H1 (cell line): ENCODE data around the gene NASP. TPM values are rescaled to one million over a fixed set of nuclear protein-coding genes. Genes with fewer than 3 reads are reported as not detected.

Experiments used
- CTCF ChIA-PET: fragments of 300-600 bp; sonication (Branson Sonifier 250); formaldehyde crosslinking; loops from one replicate; lab custom pipeline; 2021; ENCODE audit not compliant: partially characterized antibody; lab: Charles Lee
- POLR2A ChIA-PET: fragments of 300-600 bp; sonication (Branson Sonifier 250); formaldehyde crosslinking; loops from one replicate; lab custom pipeline; 2021; ENCODE audit warnings: inconsistent platforms; ENCODE audit not compliant: partially characterized antibody; lab: Charles Lee
- DNase-seq, 2 experiments: peaks; one replicate each; pipeline versions ENCODE4 v3.0.0 to v3.0.0-alpha.2; 2010 to 2022; ENCODE audit warnings: low spot score in 2 of 2, low read depth in 1 of 2, mixed read lengths in 1 of 2
- FAIRE-seq: peaks from 2 replicates; lab custom pipeline; 2011; peaks lifted over from hg19 to GRCh38; lab: Jason Lieb, UNC
- H2AFZ ChIP-seq: 2 replicates; pipeline ENCODE4 v1.8.1; 2012; ENCODE audit warnings: low read length, inconsistent platforms
- H2AK5ac ChIP-seq: 2 replicates; pipeline ENCODE4 v1.6.1; 2013; ENCODE audit warnings: low read depth, low read length
- H2BK120ac ChIP-seq: replicated peaks from 2 replicates; pipeline ENCODE3; 2013; ENCODE audit warnings: low read depth, low read length, inconsistent platforms
- H2BK12ac ChIP-seq: 2 replicates; pipeline ENCODE4 v1.6.1; 2013; ENCODE audit warnings: low read depth, low read length
- H2BK15ac ChIP-seq: 2 replicates; pipeline ENCODE4 v1.6.1; 2013; ENCODE audit warnings: low read length
- H2BK20ac ChIP-seq: 2 replicates; pipeline ENCODE4 v1.6.1; 2013; ENCODE audit warnings: low read length
- H2BK5ac ChIP-seq: 2 replicates; pipeline ENCODE4 v1.6.1; 2013; ENCODE audit warnings: low read depth, low read length
- H3K14ac ChIP-seq: 2 replicates; pipeline ENCODE4 v1.6.1; 2013; ENCODE audit warnings: inconsistent platforms; ENCODE audit not compliant: insufficient read length
- H3K18ac ChIP-seq: 2 replicates; pipeline ENCODE4 v1.6.1; 2013; ENCODE audit warnings: low read length; ENCODE audit errors: extremely low read depth
- H3K23ac ChIP-seq: 2 replicates; pipeline ENCODE4 v1.6.1; 2013; ENCODE audit warnings: inconsistent platforms; ENCODE audit not compliant: insufficient read length
- H3K23me2 ChIP-seq: 2 replicates; pipeline ENCODE4 v1.6.1; 2013; ENCODE audit warnings: low read depth, low read length
- H3K27ac ChIP-seq: 2 replicates; pipeline ENCODE4 v1.6.1; 2011; ENCODE audit warnings: low read depth, low read length, inconsistent platforms
- H3K27me3 ChIP-seq, 4 experiments: replicated peaks in 1 of 4; 1 replicate in 1 of 4; 2 replicates in 3 of 4; pipeline versions ENCODE4 v1.6.1 to v1.8.1; 2011 to 2013; ENCODE audit warnings: low read length in 3 of 4, mild to moderate bottlenecking in 3 of 4, inconsistent platforms in 2 of 4, mixed read lengths in 2 of 4, moderate library complexity in 1 of 4; ENCODE audit not compliant: control insufficient read depth in 3 of 4, insufficient read depth in 3 of 4; ENCODE audit errors: extremely low read depth in 1 of 4
- H3K36me3 ChIP-seq, 4 experiments: 2 replicates each; pipeline versions ENCODE4 v1.6.1 to v1.8.1; 2011 to 2013; ENCODE audit warnings: mild to moderate bottlenecking in 4 of 4, low read length in 3 of 4, moderate library complexity in 2 of 4, control low read depth in 1 of 4, inconsistent platforms in 1 of 4; ENCODE audit not compliant: insufficient read depth in 4 of 4, control insufficient read depth in 2 of 4
- H3K4ac ChIP-seq: replicated peaks from 2 replicates; pipeline ENCODE3; 2013; ENCODE audit warnings: low read length, low read depth, mixed read lengths, inconsistent platforms; ENCODE audit not compliant: insufficient read length
- H3K4me1 ChIP-seq, 4 experiments: replicated peaks in 1 of 4; 1 replicate in 1 of 4; 2 replicates in 3 of 4; pipeline versions ENCODE4 v1.6.1 to v1.8.1; 2011 to 2013; ENCODE audit warnings: low read length in 3 of 4, inconsistent platforms in 2 of 4, mixed read lengths in 1 of 4; ENCODE audit not compliant: insufficient read depth in 4 of 4, control insufficient read depth in 3 of 4
- H3K4me2 ChIP-seq, 2 experiments: 2 replicates each; pipeline versions ENCODE4 v1.6.1 to v1.8.1; 2011 to 2013; ENCODE audit warnings: low read depth in 2 of 2, low read length in 2 of 2, control low read depth in 1 of 2, inconsistent platforms in 1 of 2, mild to moderate bottlenecking in 1 of 2; ENCODE audit not compliant: insufficient read depth in 1 of 2
- H3K4me3 ChIP-seq, 4 experiments: fragments of 200-600, 300-600 bp in 1 of 4; sonication (generic), shearing (Covaris generic), sonication (Bioruptor Twin) in 1 of 4; 2 replicates each; pipeline versions ENCODE4 v1.5.1 to v1.8.1; 2011 to 2016; ENCODE audit warnings: low read length in 4 of 4, low read depth in 3 of 4, control low read depth in 2 of 4, inconsistent platforms in 2 of 4, mild to moderate bottlenecking in 2 of 4, mixed read lengths in 1 of 4, moderate library complexity in 1 of 4; ENCODE audit not compliant: insufficient read depth in 2 of 4; ENCODE audit errors: extremely low read depth in 1 of 4
- H3K56ac ChIP-seq: replicated peaks from 2 replicates; pipeline ENCODE3; 2013; ENCODE audit warnings: low read depth, mild to moderate bottlenecking, mixed read lengths, low read length, inconsistent platforms; ENCODE audit not compliant: insufficient read length
- H3K79me1 ChIP-seq: 2 replicates; pipeline ENCODE4 v1.6.1; 2013; ENCODE audit warnings: low read depth, low read length, control low read depth
- H3K79me2 ChIP-seq, 2 experiments: 2 replicates each; pipeline versions ENCODE4 v1.6.1 to v1.8.1; 2012 to 2013; ENCODE audit warnings: low read length in 2 of 2, mild to moderate bottlenecking in 2 of 2, inconsistent platforms in 1 of 2; ENCODE audit not compliant: insufficient read depth in 2 of 2, control insufficient read depth in 1 of 2
- H3K9ac ChIP-seq, 4 experiments: replicated peaks in 1 of 4; 1 replicate in 1 of 4; 2 replicates in 3 of 4; pipeline versions ENCODE4 v1.6.1 to v1.8.1; 2011 to 2013; ENCODE audit warnings: low read depth in 3 of 4, low read length in 3 of 4, control low read depth in 2 of 4, mild to moderate bottlenecking in 2 of 4, moderate library complexity in 2 of 4, inconsistent platforms in 1 of 4; ENCODE audit errors: extremely low read depth in 1 of 4
- H3K9me3 ChIP-seq, 2 experiments: 2 replicates each; pipeline versions ENCODE4 v1.6.1 to v1.8.1; 2012 to 2013; ENCODE audit warnings: mild to moderate bottlenecking in 2 of 2, moderate library complexity in 2 of 2, control low read depth in 1 of 2, inconsistent platforms in 1 of 2, low read depth in 1 of 2, low read length in 1 of 2, mixed read lengths in 1 of 2; ENCODE audit not compliant: insufficient read depth in 2 of 2
- H4K20me1 ChIP-seq, 2 experiments: replicated peaks in 1 of 2; 2 replicates each; pipeline versions ENCODE3 to v1.8.1; 2011 to 2013; ENCODE audit warnings: inconsistent platforms in 2 of 2, low read length in 2 of 2, mild to moderate bottlenecking in 1 of 2; ENCODE audit not compliant: insufficient read depth in 2 of 2, control insufficient read depth in 1 of 2
- H4K5ac ChIP-seq: 2 replicates; pipeline ENCODE4 v1.6.1; 2013; ENCODE audit warnings: low read length, low read depth, mixed read lengths, inconsistent platforms; ENCODE audit not compliant: insufficient read length
- H4K8ac ChIP-seq: 2 replicates; pipeline ENCODE4 v1.8.0; 2013; ENCODE audit warnings: mild to moderate bottlenecking, moderate library complexity, low read length, inconsistent platforms; ENCODE audit not compliant: insufficient read depth; ENCODE audit errors: extremely low read depth
- H4K91ac ChIP-seq: replicated peaks from 2 replicates; pipeline ENCODE3; 2013; ENCODE audit warnings: low read length, mixed read lengths, inconsistent platforms; ENCODE audit not compliant: insufficient read length
- EZH2 ChIP-seq: fragments of 200-600 bp; sonication (generic); IDR thresholded peaks from 2 replicates; pipeline ENCODE4 v1.7.1; 2012; ENCODE audit warnings: low read depth, mild to moderate bottlenecking, moderate library complexity, low read length, inconsistent platforms; ENCODE audit not compliant: severe bottlenecking
- MAFK ChIP-seq: IDR thresholded peaks from 2 replicates; pipeline ENCODE4 v1.6.1; 2012; ENCODE audit warnings: low read depth, mild to moderate bottlenecking, improper control_type of control experiment, low read length
- RFX5 ChIP-seq: IDR thresholded peaks from 2 replicates; pipeline ENCODE4 v1.6.1; 2011; ENCODE audit warnings: low read depth, low read length, improper control_type of control experiment, borderline replicate concordance
- WGBS, 2 experiments: shearing (Covaris generic) in 1 of 2; methylation state at CpG; one replicate each; pipeline versions ENCODE4 v1.1.6 to v1.1.7; 2013 to 2015; ENCODE audit warnings: low lambda C conversion rate in 2 of 2, mixed read lengths in 2 of 2, inconsistent platforms in 1 of 2, low coverage in 1 of 2, missing lambda C conversion rate in 1 of 2; ENCODE audit not compliant: insufficient replicate concordance in 2 of 2, insufficient coverage in 1 of 2, insufficient read length in 1 of 2; ENCODE audit errors: extremely low coverage in 1 of 2, missing lambda C conversion rate in 1 of 2; 5-methylcytosine and 5-hydroxymethylcytosine counted together
- polyA plus RNA-seq, 7 experiments: library from polyadenylated mRNA; depleted of rRNA in 3 of 7; stranded (reverse) in 5 of 7; unstranded in 2 of 7; fragments of >200 nt in 5 of 7; fragments of 200-250 nt in 2 of 7; gene quantifications; 1 replicate in 5 of 7; 2 replicates in 1 of 7; 4 replicates in 1 of 7; pipeline versions ENCODE4 v1.2.1 to v1.2.3, GENCODE V29; 2011 to 2013; ENCODE audit warnings: missing spikeins in 2 of 7, mixed read lengths in 2 of 7
- total RNA-seq: library from RNA; stranded (reverse); fragmentation: NEBNext Ultra II Directional; extraction: Animal tissue kit (Norgen Biotek cat#: 25700); gene quantifications from 2 replicates; pipeline ENCODE4 v1.2.1, GENCODE V29; 2021
- TF ChIP-seq, protein P1 (sequence below): IDR thresholded peaks from 2 replicates; pipeline ENCODE4 v1.6.1; 2012; ENCODE audit warnings: inconsistent platforms

The NASP gene
- total and polyA plus RNA-seq, 2 of the 8 experiments (the other 6 are each of a cell fraction or from before 2014, with no cell fraction given): 263 to 647 TPM

DNA sequence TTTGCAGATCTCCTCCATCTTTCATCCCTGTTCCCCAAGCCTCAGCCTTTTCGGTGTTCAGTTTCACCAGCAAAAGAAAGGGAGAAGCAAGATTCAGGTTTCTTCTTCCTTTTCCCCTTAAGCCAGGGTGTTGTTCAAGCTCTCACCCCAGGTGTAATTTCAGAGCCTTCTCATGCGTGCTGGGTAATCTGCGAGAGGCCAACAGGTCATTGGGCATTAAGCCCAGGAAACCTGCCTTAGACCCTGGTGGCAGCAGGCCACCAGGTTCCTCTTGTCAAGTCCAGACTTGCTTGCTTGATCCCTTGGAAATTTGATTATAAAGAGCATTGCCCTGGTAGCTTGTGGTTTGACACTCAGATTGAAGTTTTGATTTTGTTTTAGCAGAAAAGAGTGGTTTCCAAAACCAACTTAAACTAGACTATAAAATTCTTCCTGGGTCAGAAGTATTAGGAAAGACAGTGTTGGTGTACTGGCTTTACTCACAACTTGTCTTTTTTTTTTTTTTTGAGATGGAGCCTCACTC, 26.4 kb upstream of the NASP start:
- no peak overlapping the region for H2BK5ac ChIP-seq
- no peak overlapping the region for H3K18ac ChIP-seq
- peaks cover 0 to 1% (median 0%) of the 10 kb centered on the region in 4 experiments; a peak in 3 of 7 replicates for H3K4me1 ChIP-seq
- FAIRE-seq (no peak), DNase-seq (no peak)
- H2AFZ ChIP-seq: no peak overlapping the region
- peak overlapping the region; percentile 19; the same call in 1 of the 2 replicates for H3K27ac ChIP-seq
- ChIA-PET POLR2A (interaction anchor here (0.8 to 35.7 kb wide), 15 partner anchors 9 to 56 kb away, joined by 3 to 741 read pairs (median 5); partner anchors contain the start of genes NASP and PRDX1), CTCF (interaction anchor here (1.1 to 4.6 kb wide), 3 partner anchors 9 to 45 kb away, joined by 3 to 51 read pairs (median 7); no protein-coding TSS in a partner anchor)
- H3K4me3 ChIP-seq: no peak overlapping the region
- H3K9me3 ChIP-seq: no peaks in the 10 kb centered on the region
- no peak overlapping the region for H3K4me2 ChIP-seq
- no peak overlapping the region for H3K56ac ChIP-seq
- no peak overlapping the region for H3K14ac ChIP-seq
- H2BK120ac ChIP-seq: no peak overlapping the region
- peaks cover 9 to 65% (median 30%) of the 10 kb centered on the region in 4 experiments for H3K36me3 ChIP-seq
- TF ChIP-seq RFX5 (no peak), EZH2 (no peak), MAFK (no peak)
- TF ChIP-seq, protein P1, sequence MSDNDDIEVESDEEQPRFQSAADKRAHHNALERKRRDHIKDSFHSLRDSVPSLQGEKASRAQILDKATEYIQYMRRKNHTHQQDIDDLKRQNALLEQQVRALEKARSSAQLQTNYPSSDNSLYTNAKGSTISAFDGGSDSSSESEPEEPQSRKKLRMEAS: no peak
- no peak overlapping the region for H4K5ac ChIP-seq
- H3K79me1 ChIP-seq: peaks cover 8% of the 10 kb centered on the region; the same call in 1 of the 2 replicates
- no peak overlapping the region for H3K23ac ChIP-seq
- H4K8ac ChIP-seq: no peak overlapping the region
- no peak overlapping the region for H4K91ac ChIP-seq
- no peak overlapping the region for H2BK15ac ChIP-seq
- H2AK5ac ChIP-seq: no peak overlapping the region
- H3K79me2 ChIP-seq: peaks cover 1 to 66% of the 10 kb centered on the region in 2 experiments
- no peak overlapping the region for H3K4ac ChIP-seq
- peaks cover 6% of the 10 kb centered on the region in 2 experiments for H4K20me1 ChIP-seq
- H2BK20ac ChIP-seq: no peak overlapping the region
- H3K9ac ChIP-seq: no peak overlapping the region; a peak in 1 of 7 replicates
- H3K23me2 ChIP-seq: no peaks in the 10 kb centered on the region
- no peaks in the 10 kb centered on the region for H3K27me3 ChIP-seq
- 91% methylated on average over 3 of the region's 3 CpGs; no CpG with 5 or more reads in 1 of the 2 experiments for WGBS, 2 experiments
- no peak overlapping the region for H2BK12ac ChIP-seq
